Stimulated activated naive CD8-positive, alpha-beta T cell treated with anti-CD3 and anti-CD28 coated beads, Interleukin-15, Interleukin-2, amounts not matched to agents 100 U/mL and 50 U/mL, for 24 hours (primary cell): Measurements from ENCODE around the gene SLC25A19.
A peak's percentile ranks its signal among the peaks of the same experiment; 100 is the strongest.
"Not testable (repeated sequence)": the region's sequence is repeated elsewhere in the genome, so short reads cannot be mapped to it uniquely, and the experiment has no call there.

Source experiments
- ATAC-seq: fragments of 150-1000 bp; cut with Tn5 transposase; one replicate; pipeline ENCODE4 v1.10.0; 2021
- DNase-seq: peaks from one replicate; pipeline ENCODE4 v3.0.0; 2021

SLC25A19 gene

DNA sequence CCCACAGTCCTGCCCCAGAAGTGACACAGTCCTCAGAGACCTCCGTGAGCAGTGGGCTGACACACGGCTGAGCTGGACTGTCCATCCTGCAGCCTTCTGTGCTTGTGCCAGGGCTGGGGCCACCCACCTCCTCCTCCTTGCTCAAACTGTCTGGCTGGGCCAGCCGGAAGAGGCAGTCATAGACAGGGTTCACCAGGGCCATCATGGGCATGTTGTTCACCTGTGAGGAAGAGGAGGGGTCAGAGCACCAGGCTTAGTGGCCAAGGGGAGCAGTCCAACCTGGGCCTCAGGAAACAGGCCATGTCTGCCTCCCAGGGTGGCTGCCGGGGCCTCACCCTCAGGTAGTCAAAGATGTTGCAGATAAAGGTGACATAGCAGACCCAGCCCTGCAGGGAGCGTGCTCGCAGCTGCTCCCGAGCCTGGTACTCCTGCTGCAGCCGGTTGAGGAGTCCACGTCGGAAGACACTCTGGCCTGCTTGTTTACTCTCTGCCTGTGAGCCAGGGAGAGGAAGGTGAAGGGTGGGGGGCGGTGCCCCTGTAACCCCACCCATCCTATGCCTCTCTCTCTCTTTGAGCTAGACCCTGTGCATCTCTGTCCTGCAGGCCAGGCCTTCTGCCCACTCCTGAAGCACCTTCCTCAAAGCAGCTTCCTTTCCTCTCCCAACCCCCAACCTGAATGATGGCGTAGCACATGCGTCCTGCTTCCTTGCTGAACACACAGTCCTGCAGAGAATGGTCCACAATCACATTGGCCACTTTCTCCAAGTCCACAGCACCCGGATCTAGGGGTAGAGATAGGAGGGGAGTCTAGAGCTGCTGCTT is 21.6 kb downstream of the SLC25A19 start:
- ATAC-seq: no peak
- DNase-seq: no peak

DNA sequence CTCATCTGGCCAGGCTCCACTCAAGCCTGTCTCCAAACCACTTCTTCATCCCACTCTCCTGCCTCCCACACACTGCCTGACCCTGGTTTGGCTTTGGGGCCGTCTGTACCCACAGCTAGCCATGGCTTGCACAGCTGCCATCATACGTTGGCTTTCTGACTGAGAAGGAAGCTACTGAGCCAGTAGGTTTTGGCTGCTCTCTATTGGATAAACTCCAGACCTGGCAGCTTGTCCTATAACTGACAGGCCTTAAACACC is 22.2 kb downstream of the SLC25A19 start:
- no peak for ATAC-seq
- no peak for DNase-seq

DNA sequence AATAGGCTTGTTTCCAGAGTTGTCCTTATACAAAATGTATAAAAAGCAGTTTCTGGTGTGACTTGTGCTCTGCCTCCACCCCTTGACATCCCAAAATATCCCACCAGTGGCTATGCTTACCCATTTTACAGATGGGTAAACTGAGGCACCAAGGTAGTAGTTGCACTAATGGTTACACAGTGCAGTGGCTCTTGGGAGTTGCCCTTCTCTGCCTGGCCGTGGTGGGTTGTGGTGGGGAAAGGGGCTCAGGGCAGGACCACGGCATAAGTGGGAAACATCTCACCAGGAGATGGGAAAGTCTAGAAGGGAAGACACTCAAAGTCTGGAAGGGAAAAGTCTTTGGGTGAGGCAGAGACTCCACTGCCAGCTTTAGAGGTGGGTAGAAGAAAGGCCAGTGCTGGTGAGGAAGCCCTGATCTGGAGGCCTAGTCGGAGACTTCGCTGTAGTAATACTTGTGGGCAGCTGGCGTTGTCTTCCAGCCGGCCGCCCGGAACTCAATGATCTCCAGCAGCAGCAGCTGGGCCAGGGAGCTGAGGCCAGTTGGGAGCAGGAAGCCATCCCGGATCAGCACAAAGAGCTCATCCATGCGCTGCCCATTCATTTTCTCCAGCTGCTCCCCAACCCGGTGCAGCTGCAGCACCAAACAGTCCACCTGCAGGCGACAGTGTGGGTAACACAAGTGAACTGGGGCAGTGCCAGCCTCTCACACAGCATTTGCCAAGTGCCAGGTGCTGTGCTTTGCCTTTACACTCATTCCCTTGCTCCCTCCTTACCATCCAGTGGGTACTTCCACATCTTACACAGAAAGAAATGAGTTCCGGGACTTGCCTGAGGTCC is 22.7 kb downstream of the SLC25A19 start:
- DNase-seq: no peak
- no peak for ATAC-seq

DNA sequence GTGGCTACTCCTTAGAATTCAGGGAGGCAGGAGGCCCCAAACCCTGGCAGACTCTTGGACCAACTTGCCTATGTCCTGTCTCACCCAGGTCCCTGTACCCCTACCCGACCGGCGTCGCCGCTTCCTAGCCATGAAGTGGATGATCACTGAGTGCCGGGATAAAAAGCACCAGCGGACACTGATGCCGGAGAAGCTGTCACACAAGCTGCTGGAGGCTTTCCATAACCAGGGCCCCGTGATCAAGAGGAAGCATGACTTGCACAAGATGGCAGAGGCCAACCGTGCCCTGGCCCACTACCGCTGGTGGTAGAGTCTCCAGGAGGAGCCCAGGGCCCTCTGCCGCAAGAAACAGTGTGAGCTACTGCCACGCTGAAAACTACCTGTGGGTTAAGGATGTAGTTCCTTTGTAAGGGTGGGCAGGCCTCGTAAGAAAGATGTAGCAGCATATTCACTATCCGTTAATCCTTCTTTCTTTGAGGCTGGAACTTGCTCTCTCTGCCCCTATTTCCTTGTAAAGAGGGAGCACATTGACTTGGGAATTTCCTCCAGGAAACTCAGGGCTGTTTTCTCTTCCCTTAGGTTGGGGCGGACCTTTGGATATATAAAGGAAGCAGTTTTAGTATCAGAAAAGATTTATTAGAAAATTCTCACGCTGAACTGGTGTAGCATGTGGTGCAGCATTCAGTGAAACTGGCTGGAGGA is 23.5 kb downstream of the SLC25A19 start:
- ATAC-seq: no peak
- DNase-seq: no peak

DNA sequence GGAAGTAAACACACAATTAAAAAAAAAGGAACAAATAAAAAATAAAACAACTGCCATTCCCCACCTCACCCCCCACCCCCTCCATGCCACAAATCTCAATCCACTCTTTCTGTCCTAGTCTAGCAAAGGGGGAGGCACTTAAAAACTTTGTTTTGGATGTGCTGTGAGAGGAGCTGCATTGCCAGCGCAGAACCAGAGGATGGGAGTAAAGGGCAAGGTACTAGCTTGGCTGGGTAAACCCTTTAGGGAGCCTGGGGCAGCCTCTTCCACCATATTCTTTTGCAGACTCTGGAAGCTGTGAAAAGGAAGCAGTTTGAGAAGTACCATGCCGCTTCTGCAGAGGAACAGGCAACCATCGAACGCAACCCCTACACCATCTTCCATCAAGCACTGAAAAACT is 26.2 kb downstream of the SLC25A19 start:
- no peak for DNase-seq
- no peak for ATAC-seq

DNA sequence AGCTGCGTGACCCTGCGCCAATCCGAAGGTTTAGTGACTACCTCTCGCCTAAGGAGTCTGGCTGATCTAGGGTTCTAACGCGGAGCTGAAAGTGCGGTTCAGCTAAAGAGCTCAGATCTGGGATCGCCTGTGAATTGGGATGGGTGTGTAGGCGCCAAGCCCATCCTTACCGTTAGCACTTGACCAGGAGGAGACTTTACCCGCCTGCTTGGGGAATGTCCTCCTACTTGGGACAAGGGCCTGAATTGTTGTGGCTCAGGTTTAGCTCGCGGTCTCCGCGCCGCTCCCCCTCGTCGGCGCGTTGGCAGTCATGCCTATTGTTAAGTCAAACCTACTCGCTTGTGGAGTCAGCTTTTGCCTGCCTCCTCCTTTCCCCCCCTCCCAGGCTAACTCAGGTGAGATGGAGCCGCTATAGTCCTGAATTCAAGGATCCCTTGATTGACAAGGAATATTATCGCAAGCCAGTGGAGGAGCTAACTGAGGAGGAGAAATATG is 27.1 kb downstream of the SLC25A19 start:
- ATAC-seq (no peak), DNase-seq (no peak)

DNA sequence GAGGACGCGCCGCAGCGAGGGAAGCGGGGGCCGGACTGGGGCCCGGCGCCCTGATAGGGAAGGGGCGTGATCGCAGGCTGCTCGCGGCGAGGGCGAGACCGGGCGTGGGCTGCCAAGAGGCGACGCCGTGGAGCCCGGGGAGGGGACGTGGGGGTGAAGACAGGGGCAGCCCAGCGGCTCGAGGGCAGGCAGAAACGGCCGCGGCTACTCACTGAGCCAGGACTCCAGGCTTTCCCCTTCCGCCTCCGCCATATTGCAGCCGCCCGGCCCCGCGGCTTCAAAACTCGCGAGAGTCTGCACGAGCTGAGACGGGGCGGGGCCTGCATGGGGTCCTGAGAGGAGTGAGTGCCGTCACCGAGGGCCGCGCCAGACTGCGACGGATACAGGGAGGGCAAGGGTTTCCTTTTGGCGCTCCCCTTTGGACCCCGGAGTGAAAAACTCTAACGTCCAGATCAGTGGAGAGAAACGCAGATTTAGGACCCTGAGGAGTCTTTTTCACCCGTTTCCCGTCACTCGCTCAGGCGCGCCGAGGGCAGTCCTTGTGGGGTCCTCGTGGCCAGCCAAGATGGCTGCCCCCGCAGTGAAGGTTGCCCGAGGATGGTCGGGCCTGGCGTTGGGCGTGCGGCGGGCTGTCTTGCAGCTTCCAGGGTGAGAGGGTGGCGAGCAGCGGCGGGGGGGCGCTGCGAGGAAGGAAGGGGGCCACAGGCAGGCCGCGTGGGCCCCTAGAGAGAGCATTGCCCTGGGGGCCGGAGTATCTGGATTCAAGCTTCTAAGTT is 27.7 kb downstream of the SLC25A19 start, which contains the start of the genes GGA3 and MRPS7:
Gene GGA3 (minus strand): TSS at position 271 of the 776 bp plus-strand sequence. CDS start 19 bp downstream, at position 252.
Gene MRPS7 (plus strand): TSS at position 544 of the 776 bp plus-strand sequence. CDS start 22 bp downstream, at position 566.
- DNase-seq (peak; percentile 97), ATAC-seq (peak; percentile 91)

DNA sequence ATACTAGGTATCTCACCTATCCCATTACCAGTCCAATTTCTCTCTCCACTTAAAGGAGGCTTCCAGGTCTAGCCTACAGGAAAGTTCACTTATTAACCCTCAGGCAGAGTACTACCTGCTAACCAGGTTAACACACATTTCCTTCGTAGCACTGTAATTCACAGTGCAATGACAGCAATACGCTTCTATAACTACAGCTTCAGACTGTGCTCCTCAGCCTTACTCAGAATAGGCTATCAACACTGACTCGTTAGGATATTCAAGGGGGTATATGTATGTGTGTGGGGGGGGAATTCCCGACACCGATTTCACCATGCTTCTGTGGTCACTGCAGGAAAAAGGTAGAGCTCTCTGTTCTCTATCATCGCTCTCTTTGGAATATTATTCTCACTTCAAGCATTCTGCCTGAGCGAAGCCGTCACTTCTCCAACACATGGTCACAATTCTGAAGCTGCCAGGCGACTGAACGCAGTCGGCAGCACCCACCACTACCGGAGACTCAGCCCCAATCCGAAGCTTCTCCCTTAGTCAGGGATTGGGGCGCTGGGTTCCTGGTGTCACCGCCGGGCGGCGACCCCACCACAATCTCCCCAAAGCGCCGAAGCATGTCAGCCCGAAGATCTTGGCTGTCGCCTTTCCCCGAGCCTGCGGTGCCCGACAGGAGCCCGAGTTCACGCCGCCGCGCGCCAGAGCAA is 28.4 kb downstream of the SLC25A19 start:
- DNase-seq (no peak), ATAC-seq (peak; percentile 78)

DNA sequence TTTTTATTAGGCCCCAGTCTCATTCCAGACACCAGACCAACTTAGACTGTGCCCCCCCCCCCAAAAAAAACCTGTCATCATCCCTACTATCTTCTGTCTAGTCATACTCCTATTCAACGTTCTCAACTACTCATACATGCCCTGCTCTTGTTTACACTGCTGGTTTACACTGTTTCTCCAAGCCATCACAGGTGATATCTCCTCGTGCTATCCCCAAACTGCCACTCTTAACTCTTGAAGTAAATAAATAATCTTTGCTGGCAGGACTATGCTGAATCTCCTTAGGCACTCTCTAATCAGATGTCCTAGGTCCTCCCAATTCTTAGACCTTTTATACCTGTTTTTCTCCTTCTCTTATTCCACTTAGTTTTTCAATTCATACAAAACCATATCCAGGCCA is 32.0 kb downstream of the SLC25A19 start:
- ATAC-seq, DNase-seq: not testable (repeated sequence)

DNA sequence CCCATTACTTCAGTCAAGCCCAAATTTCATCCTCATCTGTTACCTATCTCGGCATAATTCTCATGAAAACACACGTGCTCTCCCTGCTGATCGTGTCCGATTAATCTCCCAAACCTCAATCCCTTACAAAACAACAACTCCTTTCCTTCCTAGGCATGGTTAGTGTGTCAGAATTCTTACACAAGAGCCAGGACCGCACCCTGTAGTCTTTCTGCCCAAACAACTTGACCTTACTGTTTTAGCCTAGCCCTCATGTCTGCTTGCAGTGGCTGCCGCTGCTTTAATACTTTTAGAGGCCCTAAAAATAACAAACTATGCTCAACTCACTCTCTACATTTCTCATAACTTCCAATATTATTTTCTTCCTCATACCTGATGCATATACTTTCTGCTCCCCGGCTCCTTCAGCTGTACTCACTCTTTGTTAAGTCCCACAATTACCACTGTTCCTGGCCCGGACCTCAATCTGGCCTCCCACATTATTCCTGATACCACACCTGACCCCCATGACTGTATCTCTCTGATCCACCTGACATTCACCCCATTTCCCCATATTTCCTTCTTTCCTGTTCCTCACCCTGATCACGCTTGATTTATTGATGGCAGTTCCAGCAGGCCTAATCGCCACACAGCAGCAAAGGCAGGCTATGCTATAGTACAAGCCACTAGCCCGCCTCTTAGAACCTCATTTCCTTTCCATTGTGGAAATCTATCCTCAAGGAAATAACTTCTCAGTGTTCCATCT is 33.1 kb downstream of the SLC25A19 start:
- DNase-seq, ATAC-seq: not testable (repeated sequence)

DNA sequence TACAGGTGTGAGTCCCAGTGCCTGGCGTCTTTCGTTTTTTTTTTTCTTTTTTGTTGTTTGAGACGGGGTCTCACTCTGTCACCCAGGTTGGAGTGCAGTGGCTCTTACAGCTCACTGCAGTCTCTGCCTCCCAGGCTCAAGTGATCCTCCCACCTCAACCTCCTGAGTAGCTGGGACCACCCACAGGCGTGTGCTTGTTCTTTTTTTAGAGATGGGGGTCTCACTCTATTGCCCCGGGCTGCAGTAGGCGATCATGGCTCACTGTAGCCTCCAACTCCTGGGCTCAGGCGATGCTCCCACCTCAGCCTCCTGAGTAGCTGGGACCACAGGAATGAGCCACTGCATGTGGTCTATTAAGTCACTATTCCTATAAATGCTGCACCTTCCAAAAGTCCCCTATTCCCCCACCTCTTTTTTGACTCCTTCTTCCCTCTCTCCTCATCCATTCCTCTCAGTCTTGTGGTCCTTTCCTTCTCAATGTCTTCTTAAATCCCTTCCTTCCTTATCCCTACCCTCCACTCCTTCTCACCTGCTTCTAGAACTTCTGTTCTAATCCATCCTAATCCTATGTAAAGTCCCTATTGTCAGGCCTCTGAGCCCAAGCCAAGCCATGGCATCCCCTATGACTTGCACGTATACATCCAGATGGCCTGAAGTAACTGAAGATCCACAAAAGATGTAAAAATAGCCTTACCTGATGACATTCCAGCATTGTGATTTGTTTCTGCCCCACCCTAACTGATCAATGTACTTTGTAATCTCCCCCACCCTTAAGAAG is 37.0 kb downstream of the SLC25A19 start:
- DNase-seq: no peak
- no peak for ATAC-seq

DNA sequence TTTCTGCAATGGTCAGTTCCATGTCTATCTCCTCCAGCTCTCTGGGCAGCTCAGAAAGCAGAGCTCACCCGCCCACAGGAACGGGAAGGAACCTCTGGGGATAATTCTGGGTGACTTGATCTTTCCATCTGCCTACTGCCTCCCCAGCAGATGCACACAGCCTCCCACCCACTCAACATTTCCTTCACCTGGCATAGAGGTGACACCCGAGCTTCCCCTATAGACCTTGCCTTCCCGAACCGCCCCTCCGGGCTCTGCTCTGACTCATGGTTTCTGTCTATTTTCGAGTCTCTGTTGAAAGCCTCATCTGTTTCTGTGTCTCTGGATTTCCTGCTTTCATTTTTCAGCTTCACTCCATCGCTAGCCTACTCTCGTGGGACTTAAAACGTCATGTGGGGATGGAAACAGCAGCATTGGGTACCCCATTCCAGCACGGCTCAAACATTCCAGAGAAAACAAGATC is 39.2 kb downstream of the SLC25A19 start:
- ATAC-seq (peak; percentile 99), DNase-seq (peak; percentile 80)

DNA sequence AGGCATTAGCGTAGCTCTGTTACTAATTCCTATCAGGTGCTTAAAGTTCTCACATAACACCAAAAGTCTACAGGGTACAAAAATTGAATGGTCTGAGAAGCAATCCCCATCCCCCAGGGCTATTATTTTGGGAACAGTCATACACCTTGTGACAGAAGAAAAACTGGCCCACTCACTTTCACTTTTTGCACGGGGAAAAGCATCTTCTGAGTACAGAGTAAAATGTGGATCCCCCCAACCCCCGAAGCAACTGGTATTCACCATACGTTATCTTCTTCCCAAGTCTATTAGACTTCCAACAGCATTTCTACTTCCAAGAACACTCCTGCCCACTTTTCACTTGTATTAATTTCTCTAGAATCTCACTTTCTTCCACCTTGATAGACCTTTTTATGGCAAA is 39.7 kb downstream of the SLC25A19 start:
- ATAC-seq: no peak
- DNase-seq: no peak

DNA sequence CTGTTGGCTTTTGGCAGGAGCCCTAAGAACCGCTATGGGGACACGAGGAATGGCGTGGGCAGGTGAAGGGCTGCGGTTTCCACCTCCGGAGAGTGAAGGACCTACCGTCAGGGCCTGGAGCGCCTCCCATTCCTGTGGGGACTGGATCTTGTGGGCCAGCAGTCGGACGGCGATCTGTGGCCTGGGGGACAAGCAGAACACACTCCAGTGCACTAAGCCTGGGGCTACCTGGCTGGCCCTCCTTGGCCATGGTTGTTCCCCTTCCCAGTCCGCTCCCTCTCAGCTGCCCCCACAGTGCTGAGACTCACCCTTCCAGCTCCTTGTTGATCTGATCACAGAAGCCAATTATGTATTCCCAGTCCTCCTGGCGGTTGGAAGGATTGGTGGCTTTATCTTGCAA is 42.8 kb downstream of the SLC25A19 start:
- no peak for DNase-seq
- no peak for ATAC-seq

DNA sequence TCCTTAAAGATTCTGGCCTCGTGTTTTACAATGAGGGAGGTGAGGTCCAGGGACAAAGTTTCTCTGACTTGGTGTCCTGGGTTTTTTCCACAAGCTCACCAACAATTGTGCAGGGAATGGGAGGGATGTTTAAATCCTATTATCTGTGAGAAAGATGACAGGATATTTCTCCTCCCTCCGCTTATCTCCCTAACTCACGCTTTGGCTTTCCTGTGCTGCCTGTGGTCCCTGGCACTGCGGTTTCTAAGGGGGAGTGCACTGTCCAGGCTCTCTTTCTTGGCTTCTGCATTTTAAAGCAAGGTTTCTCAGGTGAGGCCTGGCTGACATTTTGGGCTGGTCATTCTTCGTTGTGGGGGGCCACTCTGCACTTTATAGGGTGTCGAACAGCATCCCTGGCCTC is 44.2 kb downstream of the SLC25A19 start:
- ATAC-seq (no peak), DNase-seq (no peak)

DNA sequence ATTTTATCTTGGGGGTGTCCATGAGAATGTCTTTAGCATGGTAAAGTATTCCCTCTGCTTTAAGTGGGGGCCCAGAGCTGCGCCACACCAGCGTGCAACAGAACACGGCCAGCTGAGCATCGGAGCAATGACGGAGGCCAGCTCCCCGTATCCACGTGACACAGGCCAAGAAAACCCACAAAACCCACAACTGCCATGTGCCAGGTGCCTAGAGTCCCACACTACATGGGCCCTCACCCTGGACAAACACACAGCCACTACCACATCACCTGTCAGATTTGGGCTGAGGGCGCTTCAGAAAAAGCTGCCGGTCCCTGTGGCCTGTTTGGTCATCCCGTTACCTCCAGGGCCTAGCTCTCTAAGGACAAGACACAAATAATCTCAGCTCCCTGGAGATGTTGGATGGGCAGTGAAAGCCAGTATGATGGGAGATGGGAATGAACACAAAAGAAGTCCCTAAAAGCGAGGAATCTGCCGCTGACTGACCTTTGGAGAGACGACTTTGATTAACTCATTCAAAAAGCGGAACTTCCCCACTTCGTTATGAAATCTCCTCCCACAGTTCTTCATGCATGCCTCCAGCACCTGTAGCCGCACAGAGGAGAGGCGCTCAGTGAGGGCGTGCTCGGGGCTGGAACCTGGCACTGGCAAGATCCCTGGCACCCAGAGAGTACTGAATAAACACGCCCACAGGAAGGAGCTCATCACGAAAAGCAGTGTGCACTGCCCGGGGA is 44.9 kb downstream of the SLC25A19 start:
- ATAC-seq (peak; percentile 19), DNase-seq (no peak)

DNA sequence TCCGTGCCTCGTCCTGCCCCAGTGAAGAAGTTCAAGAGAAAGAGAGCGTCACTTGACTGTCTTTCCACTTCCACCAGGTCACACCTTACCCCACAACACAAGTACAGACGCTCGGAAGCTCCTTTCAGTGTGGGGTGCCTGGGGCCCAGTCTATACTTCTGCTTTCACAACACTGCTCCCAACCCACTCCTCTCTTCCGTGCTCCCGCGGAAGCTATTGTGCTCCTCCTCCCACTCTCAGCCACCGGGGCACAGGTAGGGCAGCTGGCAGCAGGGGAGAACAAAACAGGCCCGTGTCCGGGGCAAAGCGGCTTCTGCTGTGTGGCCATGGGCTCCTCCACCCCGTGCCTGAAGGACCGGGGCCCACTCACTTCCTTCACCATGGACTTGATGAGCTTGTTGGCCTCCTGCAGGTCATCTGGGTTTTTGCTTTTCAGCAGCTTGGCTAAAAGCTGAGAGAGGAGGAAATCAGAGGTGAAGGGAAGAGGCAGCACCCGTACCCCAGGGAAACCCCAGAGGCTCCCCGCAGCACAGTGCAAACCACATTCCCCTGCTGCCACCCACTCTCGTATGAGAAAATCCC is 46.7 kb downstream of the SLC25A19 start:
- DNase-seq (no peak), ATAC-seq (peak; percentile 16)

DNA sequence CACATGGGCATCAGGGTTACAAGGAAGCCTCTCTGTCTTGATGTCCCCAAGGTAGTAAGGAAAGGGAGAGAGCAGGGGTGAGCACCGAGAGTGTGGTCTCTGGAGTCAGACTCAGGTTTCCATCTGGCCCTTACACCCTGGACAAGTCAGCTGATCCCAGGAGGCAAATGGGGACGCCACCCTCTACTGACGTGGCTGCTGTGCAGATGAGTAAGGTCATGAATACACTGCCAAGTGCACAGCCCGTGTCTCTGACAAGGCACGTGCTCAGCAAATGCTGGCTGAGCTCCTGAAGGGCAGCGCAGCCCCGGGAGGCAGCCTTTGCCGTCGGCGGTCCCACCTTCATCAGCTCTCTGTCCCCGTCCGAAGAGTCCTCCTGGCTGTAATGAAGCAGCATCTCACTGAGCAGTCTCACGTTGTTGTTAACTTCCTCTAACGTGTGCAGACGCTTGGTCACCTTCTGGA is 47.2 kb downstream of the SLC25A19 start:
- DNase-seq (no peak), ATAC-seq (no peak)
